Common myeloid progenitor, CD34-positive (primary cell): ENCODE data around the gene DNAH1.

Experiments used
- CTCF ChIA-PET: fragments of 350-600 bp; sonication (Branson Sonifier 250); formaldehyde crosslinking; loops from one replicate; lab custom pipeline; 2021; ENCODE audit warnings: antibody characterized with exemption; lab: Charles Lee
- POLR2A ChIA-PET: fragments of 350-600 bp; sonication (Branson Sonifier 250); formaldehyde crosslinking; loops from one replicate; lab custom pipeline; 2021; ENCODE audit warnings: antibody characterized with exemption; lab: Charles Lee
- DNase-seq, 3 donors: peaks; one replicate each; pipeline versions ENCODE4 v3.0.0 to v3.0.0-alpha.2; 2013
- H3K27ac ChIP-seq, 2 experiments: 1 replicate in 1 of 2; 2 replicates in 1 of 2; pipeline ENCODE4 v1.7.0; 2013; ENCODE audit warnings: inconsistent platforms in 2 of 2, low read length in 2 of 2, mild to moderate bottlenecking in 2 of 2, low read depth in 1 of 2, moderate library complexity in 1 of 2; ENCODE audit not compliant: severe bottlenecking in 2 of 2, insufficient read depth in 1 of 2, poor library complexity in 1 of 2
- H3K27me3 ChIP-seq, 5 experiments: replicated peaks in 2 of 5; 1 replicate in 3 of 5; 2 replicates in 2 of 5; pipeline versions ENCODE4 v1.6.1 to v1.7.0; 2013; ENCODE audit warnings: low read length in 4 of 5, mild to moderate bottlenecking in 2 of 5, moderate library complexity in 2 of 5, inconsistent platforms in 1 of 5; ENCODE audit not compliant: insufficient read depth in 5 of 5, control insufficient read depth in 4 of 5
- H3K36me3 ChIP-seq, 4 experiments: 1 replicate in 2 of 4; 2 replicates in 2 of 4; pipeline versions ENCODE4 v1.6.1 to v1.7.0; 2013; ENCODE audit warnings: low read length in 3 of 4, control low read depth in 1 of 4, mild to moderate bottlenecking in 1 of 4; ENCODE audit not compliant: control insufficient read depth in 4 of 4, insufficient read depth in 4 of 4
- H3K4me1 ChIP-seq, 4 experiments: 1 replicate in 3 of 4; 2 replicates in 1 of 4; pipeline versions ENCODE4 v1.6.1 to v1.7.1; 2013; ENCODE audit warnings: low read length in 3 of 4, mild to moderate bottlenecking in 3 of 4, control low read depth in 1 of 4, inconsistent platforms in 1 of 4, moderate library complexity in 1 of 4; ENCODE audit not compliant: control insufficient read depth in 4 of 4, insufficient read depth in 4 of 4; ENCODE audit errors: control extremely low read depth in 1 of 4
- H3K4me3 ChIP-seq, 7 experiments: 1 replicate in 4 of 7; 2 replicates in 3 of 7; pipeline versions ENCODE4 v1.5.1 to v1.7.0; 2013; ENCODE audit warnings: mild to moderate bottlenecking in 7 of 7, low read length in 6 of 7, moderate library complexity in 6 of 7, inconsistent platforms in 2 of 7, low read depth in 2 of 7, control low read depth in 1 of 7; ENCODE audit not compliant: insufficient read depth in 4 of 7, control insufficient read depth in 1 of 7; ENCODE audit errors: extremely low read depth in 1 of 7
- H3K9me3 ChIP-seq, 5 experiments: 1 replicate in 4 of 5; 2 replicates in 1 of 5; pipeline versions ENCODE4 v1.6.1 to v1.7.1; 2013; ENCODE audit warnings: low read length in 4 of 5, mild to moderate bottlenecking in 2 of 5, inconsistent platforms in 1 of 5, low read depth in 1 of 5, moderate library complexity in 1 of 5; ENCODE audit not compliant: control insufficient read depth in 4 of 5, insufficient read depth in 2 of 5; ENCODE audit errors: control extremely low read depth in 1 of 5
- WGBS: methylation state at CpG from one replicate; pipeline ENCODE4 v1.1.5; 2013; ENCODE audit not compliant: insufficient coverage; 5-methylcytosine and 5-hydroxymethylcytosine counted together

The DNAH1 gene

GRCh38 chr3:52317208-52318000 lies 1.3 kb downstream of the DNAH1 start:
- ChIA-PET POLR2A (no interaction called here), CTCF (interaction anchor here (0.9 to 5.6 kb wide), 5 partner anchors 12 to 85 kb away, joined by 3 to 34 read pairs (median 4); no protein-coding TSS in a partner anchor)
- Histone ChIP-seq H3K4me3 (peak overlapping the region in 4 of 7 experiments; percentile 39 to 73 (median 58)), H3K4me1 (peaks cover 0 to 11% (median 7%) of the 10 kb centered on the region in 4 experiments), H3K27me3 (no peaks in the 10 kb centered on the region), H3K9me3 (no peaks in the 10 kb centered on the region), H3K36me3 (peaks cover 0 to 9% (median 0%) of the 10 kb centered on the region in 4 experiments), H3K27ac (no peak overlapping the region)
- WGBS: 19% methylated on average over 37 of the region's 45 CpGs
- DNase-seq: peak; percentile 29 to 65 (median 62)

- DNase-seq: no peak
- ChIA-PET POLR2A (no interaction called here), CTCF (interaction anchor here (1.4 to 5.6 kb wide), 6 partner anchors 11 to 86 kb away, joined by 3 to 34 read pairs (median 5); no protein-coding TSS in a partner anchor)
- H3K4me1 ChIP-seq: peaks cover 0 to 11% (median 7%) of the 10 kb centered on the region in 4 experiments
- H3K27me3 ChIP-seq: no peaks in the 10 kb centered on the region
- no peak overlapping the region for H3K27ac ChIP-seq
- peaks cover 0 to 9% (median 0%) of the 10 kb centered on the region in 4 experiments for H3K36me3 ChIP-seq
- peak overlapping the region in 1 of 7 experiments; percentile 61 for H3K4me3 ChIP-seq
- H3K9me3 ChIP-seq: no peaks in the 10 kb centered on the region
- WGBS: 93% methylated on average over 14 of the region's 14 CpGs
Measured at GRCh38 chr3:52318186-52318816, 2.2 kb downstream of the DNAH1 start.

GRCh38 chr3:52319921-52320595 lies 3.9 kb downstream of the DNAH1 start:
- peaks cover 0 to 9% (median 0%) of the 10 kb centered on the region in 4 experiments for H3K36me3 ChIP-seq
- ChIA-PET CTCF (interaction anchor here (0.7 to 5.6 kb wide), 9 partner anchors 8 to 99 kb away, joined by 3 to 34 read pairs (median 3); no protein-coding TSS in a partner anchor), POLR2A (no interaction called here)
- no peak overlapping the region for H3K27ac ChIP-seq
- no peaks in the 10 kb centered on the region for H3K27me3 ChIP-seq
- no peaks in the 10 kb centered on the region for H3K9me3 ChIP-seq
- WGBS: 100% methylated on average over 6 of the region's 10 CpGs
- H3K4me3 ChIP-seq: no peak overlapping the region
- DNase-seq: no peak
- H3K4me1 ChIP-seq: peaks cover 0 to 11% (median 4%) of the 10 kb centered on the region in 4 experiments

DNA sequence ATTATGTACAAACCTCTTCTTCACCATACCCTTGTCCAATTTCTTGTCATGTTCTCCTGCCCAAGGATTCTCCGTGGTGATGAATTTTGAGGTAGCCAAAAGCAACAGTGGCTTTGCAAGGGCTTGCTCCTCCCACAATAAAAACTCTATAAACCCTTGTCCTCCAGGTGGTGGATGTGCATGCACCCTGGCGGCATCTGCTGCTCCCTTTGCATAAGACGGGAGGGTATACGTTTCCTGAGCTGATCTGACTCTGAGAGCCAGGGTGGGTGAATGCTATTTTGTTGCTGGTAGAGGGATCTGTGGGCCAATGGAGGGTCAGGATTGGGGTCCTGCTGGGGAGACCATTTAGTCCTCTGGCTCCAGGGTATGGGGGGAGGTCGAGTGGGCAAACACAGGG lies 5.4 kb downstream of the DNAH1 start:
- no peak for DNase-seq
- Histone ChIP-seq H3K36me3 (peaks cover 0 to 6% (median 3%) of the 10 kb centered on the region in 4 experiments), H3K4me3 (no peak overlapping the region), H3K9me3 (no peaks in the 10 kb centered on the region), H3K4me1 (peaks cover 0 to 11% (median 4%) of the 10 kb centered on the region in 4 experiments), H3K27me3 (no peaks in the 10 kb centered on the region), H3K27ac (no peak overlapping the region)
- POLR2A ChIA-PET: no interaction called here
- CTCF ChIA-PET: interaction anchor here (1.0 kb wide), 1 partner anchor 30 kb away, joined by 3 read pairs; no protein-coding TSS in a partner anchor
- WGBS: 90% methylated on average over 4 of the region's 5 CpGs

- no peaks in the 10 kb centered on the region for H3K9me3 ChIP-seq
- no peak overlapping the region for H3K27ac ChIP-seq
- 82% methylated on average over 7 of the region's 7 CpGs for WGBS
- ChIA-PET CTCF (interaction anchor here (23.2 kb wide), 1 partner anchor 31 kb away, joined by 471 read pairs; the partner anchor contains the start of gene GLYCTK), POLR2A (no interaction called here)
- H3K4me3 ChIP-seq: no peak overlapping the region
- DNase-seq: no peak
- no peaks in the 10 kb centered on the region for H3K27me3 ChIP-seq
- peaks cover 0 to 9% (median 3%) of the 10 kb centered on the region in 4 experiments for H3K36me3 ChIP-seq
- peaks cover 0 to 7% (median 2%) of the 10 kb centered on the region in 4 experiments for H3K4me1 ChIP-seq
Measured at GRCh38 chr3:52322466-52322865, 6.3 kb downstream of the DNAH1 start.

DNA sequence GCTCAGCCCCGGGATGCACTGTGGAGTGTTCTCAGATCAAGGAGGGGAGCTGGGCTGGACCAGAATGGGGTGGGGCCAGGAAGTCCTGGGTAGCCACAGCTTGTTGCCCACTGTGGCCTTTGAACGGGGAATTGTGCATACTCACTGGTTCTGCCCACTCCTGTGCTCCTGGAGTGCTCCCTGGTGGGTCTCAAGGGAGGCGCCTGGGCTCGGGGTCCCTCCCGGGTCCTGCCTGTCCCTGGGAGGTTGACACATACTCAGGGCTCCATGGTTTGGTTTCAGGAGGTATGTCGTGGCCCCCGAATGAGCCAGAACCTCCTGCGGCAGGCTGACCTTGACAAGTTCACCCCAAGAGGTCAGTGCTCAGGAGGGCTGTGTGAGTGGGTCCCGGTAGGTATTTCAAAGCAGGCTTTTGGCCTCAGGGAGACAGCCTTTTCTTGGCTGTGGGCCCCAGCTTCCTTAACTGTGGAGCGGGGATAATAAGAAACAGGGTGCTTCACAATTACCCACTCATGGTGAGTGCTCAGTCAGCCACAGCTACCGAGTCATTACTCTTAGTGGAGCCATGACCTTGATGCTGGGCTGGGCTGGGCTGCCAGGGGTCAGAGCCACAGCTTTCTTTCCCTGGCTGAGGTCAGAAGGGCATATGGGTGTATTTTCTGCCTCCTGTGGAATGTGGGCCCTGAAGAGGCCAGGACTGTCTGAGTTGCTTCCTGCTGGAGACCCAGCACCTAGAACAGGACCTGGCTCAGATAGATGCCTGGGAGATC lies 7.6 kb downstream of the DNAH1 start:
- Histone ChIP-seq H3K27me3 (no peaks in the 10 kb centered on the region), H3K9me3 (no peaks in the 10 kb centered on the region), H3K36me3 (peaks cover 0 to 15% (median 3%) of the 10 kb centered on the region in 4 experiments), H3K27ac (no peak overlapping the region), H3K4me1 (no peaks in the 10 kb centered on the region), H3K4me3 (no peak overlapping the region)
- POLR2A ChIA-PET: no interaction called here
- no peak for DNase-seq
- CTCF ChIA-PET: interaction anchor here (1.2 to 23.2 kb wide), 3 partner anchors 16 to 70 kb away, joined by 3 to 471 read pairs (median 6); partner anchors contain the start of gene GLYCTK
- 95% methylated on average over 9 of the region's 11 CpGs for WGBS
